Stimulated activated CD8-positive, alpha-beta memory T cell treated with anti-CD3 and anti-CD28 coated beads, Interleukin-15, amount 100 ng/mL, for 1 hour (primary cell): ENCODE results near the gene GALNT12.

ENCODE experiments used
- DNase-seq: peaks from one replicate; pipeline ENCODE4 v3.0.0-alpha.2; 2020; ENCODE audit warnings: low read depth

The GALNT12 gene

GRCh38 chr9:98783518-98784226, 23.8 kb upstream of the GALNT12 start:
- no peak for DNase-seq

- DNase-seq = no peak
Measured at GRCh38 chr9:98784831-98785806, 22.4 kb upstream of the GALNT12 start.

- DNase-seq = no peak
Measured at GRCh38 chr9:98786750-98787510, 20.5 kb upstream of the GALNT12 start.

GRCh38 chr9:98787766-98788335, 19.6 kb upstream of the GALNT12 start:
- DNase-seq = no peak

- no peak for DNase-seq
Measured at GRCh38 chr9:98789483-98790133, 17.9 kb upstream of the GALNT12 start.

- DNase-seq = no peak
Measured at GRCh38 chr9:98790134-98790841, 17.2 kb upstream of the GALNT12 start.

GRCh38 chr9:98790842-98791607, 16.4 kb upstream of the GALNT12 start:
- DNase-seq = no peak

GRCh38 chr9:98791608-98792490, 15.6 kb upstream of the GALNT12 start:
- DNase-seq = no peak

GRCh38 chr9:98793031-98793430, 14.4 kb upstream of the GALNT12 start:
- no peak for DNase-seq

GRCh38 chr9:98794802-98795201, 12.7 kb upstream of the GALNT12 start:
- DNase-seq = no peak

- no peak for DNase-seq
Measured at GRCh38 chr9:98795295-98795955, 12.0 kb upstream of the GALNT12 start.

- no peak for DNase-seq
Measured at GRCh38 chr9:98795970-98796363, 11.5 kb upstream of the GALNT12 start.

- peak; percentile 71 for DNase-seq
Measured at GRCh38 chr9:98796364-98797101, 10.9 kb upstream of the GALNT12 start, which contains the start of gene ANKS6. Gene ANKS6 (minus strand): TSS chr9:98796555. CDS start chr9:98796491, 64 bp downstream.

GRCh38 chr9:98797491-98797890, 10.0 kb upstream of the GALNT12 start:
- DNase-seq = no peak

- no peak for DNase-seq
Measured at GRCh38 chr9:98798254-98798653, 9.2 kb upstream of the GALNT12 start.

- no peak for DNase-seq
Measured at GRCh38 chr9:98801561-98801960, 5.9 kb upstream of the GALNT12 start.

- DNase-seq = no peak
Measured at GRCh38 chr9:98801969-98802371, 5.5 kb upstream of the GALNT12 start.

GRCh38 chr9:98804083-98804482, 3.4 kb upstream of the GALNT12 start:
- DNase-seq = no peak
